ELF-1 (cell line): ENCODE measurements around the gene TUBB2B.

Experiments used
- DNase-seq: peaks from one replicate; pipeline ENCODE4 v3.0.0-alpha.2; 2016; ENCODE audit warnings: low read depth, low spot score

The TUBB2B gene

DNA sequence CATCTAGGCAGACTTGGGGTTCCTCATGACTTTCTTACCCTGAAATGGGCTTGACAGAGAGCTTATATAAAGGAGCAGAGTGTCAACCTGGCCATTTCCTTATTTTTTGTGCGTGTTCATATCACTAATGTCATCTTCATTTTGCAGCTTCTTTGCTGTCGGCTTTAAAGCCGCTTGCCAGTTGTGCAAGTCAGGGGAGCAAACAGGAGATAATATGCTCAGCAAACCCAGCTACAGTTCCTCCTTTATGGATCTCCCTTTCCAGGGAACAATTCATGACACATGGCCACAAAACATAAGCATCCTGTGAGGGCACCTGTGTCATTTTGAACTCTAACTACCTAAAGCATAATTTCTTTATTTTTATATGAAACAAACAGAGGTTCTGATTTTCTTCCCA, 6.5 kb upstream of the TUBB2B start:
- DNase-seq: no peak

DNA sequence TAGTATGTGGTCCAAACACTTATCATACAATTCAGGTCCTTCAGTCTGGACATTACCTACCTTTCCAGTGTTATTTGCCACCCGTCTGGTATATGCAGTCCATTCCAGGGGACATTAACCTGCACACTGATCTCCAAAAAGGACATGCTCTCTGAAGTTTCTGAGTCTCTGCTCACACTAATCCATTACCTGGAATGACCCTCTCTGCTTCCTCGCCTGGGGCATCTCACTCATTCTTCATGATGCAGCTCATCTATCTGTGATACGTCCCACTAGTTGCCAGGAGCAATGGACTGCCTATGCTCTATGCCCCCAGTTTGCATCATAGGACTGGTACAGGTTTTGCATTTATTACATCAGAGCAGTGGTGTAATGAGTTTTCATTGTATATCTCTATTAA, 5.9 kb upstream of the TUBB2B start:
- no peak for DNase-seq

DNA sequence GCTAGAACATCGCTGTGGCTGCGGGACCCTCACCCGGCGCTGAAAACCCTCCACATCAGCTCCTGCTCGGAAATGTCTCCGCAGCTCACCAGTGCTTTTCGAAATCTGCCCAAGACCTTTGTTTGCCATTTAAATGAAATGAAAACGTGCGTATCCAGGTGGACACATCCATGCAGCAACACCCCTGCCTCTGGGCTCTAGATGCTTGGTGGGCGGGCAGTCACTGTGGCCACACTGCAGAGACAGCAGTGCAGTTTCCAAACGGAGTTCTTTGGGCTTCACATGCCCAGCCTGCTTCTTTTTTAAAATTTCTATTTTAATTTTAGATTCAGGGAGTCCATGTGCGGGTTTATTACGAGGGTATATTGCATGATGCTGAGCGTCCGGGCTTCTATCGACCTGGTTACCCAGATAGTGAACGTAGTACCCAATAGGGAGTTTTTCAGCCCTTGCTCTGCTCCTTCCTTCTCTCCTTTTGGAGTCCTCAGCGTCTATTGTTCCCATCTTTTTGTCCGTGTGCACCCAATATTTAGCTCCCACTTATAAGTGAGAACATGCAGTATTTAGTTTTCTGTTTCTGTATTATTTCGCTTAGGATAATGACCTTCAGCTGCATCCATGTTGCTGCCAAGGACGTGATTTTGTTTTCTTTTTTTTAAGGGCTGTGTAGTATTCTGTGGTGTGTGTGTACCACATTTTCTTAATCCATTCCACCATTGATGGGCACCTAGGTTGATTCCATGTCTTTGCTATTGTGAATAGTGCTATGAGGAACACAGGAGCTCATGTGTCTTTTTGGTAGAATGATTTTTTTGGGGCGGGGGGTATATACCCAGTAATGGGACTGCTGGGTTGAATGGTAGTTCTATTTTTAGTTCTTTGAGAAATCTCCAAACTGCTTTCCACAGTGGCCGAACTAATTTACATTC, 4.8 kb upstream of the TUBB2B start:
- peak; percentile 39 for DNase-seq

DNA sequence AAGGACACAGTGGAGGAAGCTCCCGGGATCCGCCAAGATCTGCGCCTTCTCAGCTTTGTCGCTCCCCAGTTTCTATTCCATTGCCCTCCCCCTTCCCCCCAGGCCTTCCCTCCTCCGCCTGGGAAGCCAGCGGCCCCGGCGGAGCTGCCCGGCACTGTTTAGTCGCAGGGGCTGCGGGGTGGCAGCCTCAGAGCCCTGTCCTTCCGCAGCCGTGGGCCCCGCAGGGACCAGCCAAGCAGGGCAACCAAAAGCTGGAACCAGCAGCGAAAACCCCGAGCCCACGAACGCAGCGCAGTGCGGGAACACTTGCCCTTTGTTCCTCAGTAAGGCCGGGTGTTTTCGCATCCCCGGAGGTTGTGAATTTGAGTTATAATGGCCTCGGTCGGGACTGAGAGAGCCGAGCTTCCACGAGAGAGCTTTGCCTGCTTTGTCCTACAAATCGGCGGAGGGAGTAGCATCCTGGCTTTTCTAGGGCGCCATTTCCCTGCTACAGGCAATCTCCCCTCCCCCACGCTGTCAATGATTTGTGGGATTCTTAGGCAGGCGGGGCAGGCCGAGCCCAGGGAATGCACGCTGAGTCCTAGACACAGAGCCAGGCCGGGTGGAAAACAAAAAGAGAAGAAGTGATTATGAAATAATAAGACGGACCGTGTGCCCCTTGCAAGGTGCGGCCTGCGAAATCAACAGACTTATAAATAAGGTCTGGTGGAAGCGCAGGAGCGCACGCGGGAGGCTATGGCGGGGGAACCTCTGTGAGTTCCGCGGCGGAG, 4.0 kb upstream of the TUBB2B start:
- DNase-seq: peak; percentile 77

DNA sequence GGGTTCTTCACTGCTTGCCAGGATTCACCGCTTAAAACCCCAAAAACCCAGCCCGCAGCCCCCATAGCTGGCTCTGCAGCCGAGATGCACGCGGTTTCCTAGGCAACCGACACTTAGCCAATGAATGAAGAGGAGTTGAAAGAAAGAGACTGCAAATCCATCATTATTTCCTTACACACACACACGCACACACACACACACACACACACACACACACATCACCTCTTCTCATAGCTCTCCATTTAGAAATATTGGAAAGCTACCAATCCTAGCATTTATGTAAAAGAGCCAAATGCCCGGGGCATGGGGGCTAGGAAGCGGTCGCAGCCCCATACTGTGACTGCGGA, 3.4 kb upstream of the TUBB2B start:
- no peak for DNase-seq

DNA sequence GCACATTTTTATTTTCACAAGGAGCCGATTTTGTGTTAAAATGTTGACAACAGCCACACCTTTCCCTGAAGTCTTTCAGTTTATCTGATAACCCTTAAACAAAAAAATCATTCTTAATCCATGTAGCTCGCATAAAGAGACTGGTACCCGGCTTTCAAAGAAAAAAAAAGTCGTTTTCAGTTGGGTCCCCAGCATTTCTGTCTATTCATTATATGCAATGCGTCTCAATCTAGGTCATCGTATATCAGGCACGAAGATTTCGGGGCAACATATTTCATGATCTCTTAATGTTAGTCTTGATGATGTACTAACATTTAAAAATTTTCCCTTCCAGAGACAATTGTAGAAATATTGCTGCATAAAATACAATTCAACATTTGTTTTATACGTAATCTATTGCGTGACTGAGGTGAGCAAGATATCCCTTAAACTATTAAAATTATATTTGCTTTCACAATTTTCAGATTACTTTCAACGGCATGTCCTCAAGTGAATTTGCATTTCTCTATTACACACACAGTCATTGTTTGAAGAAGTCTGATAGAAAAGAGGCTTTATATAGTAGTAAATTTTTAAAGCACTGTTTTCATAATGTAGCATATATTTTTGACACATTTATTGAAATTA, 2.9 kb upstream of the TUBB2B start:
- DNase-seq: no peak

DNA sequence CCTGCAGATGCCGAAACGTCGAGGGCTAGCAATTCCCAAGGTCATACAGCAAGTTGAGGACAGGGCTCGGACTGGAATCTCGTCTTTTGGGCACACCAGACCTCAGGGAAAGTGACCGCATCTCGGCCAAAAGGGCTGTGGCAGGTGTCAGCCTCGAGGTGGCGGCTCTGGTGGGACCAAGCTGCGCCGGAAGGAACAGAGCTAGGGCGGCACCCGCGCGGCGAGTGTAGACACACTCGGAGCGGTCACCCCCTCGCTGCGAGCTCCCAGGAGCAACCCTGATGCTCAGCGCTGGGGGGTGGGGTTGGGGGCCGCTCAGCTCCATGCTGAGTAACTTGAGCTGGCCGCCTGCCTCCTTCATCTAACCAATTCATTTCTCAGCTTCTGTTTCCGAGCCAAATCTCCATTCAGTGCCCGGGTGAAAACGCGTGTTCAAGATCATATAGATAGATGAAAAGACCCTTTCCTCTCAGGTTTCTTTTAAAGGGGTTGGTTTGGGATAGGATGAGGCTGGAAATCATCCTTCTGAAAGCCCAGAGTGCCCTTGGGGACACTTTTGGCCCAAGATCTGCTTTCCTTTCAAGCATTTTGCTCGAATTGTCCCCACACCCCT, 2.2 kb upstream of the TUBB2B start:
- peak; percentile 73 for DNase-seq

DNA sequence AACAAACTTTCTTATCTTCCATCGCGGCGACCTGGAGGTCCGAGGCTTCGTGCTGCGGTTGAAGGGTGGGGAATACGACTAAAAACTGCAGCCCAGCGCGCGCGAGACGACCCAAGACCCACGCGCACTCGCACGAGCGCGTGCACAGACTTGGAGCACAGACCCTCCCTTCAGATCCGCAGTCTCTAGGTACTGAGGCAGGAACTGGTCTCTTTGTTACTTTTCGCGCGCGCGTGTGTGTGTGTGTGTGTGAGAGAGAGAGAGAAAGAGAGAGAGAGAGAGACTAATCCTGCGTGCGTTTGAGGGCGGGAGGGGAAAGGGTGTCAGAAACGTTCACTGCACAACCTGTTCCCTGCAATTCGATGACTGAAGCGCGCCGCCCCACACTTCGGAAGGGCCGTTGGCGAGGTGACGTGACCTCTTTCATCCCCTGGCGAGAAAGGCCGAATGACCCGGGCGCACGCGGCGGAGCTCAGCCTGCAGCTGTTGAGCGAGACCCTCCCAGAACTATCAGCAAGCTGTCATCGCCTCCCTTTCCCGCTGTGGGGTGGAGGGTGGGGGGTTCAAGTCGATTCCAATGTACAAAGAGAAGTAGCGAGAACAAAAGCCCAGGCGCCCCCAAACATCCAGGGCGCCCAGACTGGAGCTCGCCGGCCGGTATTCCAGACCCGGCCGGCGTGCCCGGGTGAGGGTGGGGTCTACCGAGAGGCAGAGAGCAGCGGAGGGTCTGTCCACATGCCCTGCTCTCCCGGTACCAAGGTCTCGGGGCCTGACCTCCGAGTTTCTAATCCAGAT, 1.5 kb upstream of the TUBB2B start:
- peak; percentile 71 for DNase-seq

DNA sequence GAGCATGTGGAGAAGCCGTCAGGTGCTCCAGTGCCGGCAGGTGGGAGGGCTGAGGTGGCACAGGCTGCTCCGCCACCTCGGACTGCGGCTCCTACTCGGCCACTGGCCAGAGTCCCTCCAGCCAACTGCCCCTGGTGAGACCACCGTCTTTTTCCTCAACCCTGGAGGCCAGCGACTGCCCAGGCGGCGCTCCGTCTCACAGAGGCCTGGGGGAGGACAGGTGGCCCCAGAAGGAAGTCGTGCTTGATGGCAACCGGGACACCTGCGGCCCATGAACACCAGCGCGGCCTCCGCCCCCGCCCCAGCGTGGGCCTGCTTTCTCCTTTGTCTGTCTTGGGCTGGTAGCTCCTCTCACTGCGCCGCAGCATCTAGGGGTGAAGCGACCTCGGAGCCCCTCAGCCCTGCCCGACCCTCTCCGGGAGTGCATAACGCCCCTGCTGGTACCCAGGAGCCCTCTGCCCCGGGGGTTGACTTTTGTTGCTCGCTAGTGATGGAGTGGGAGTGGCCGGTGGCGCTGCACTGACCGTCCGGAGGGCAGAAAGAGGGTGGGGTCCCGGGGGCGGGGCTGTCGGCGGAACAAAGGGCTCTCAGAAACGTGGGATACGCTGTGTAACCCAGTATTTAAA, 706 bp upstream of the TUBB2B start:
- peak; percentile 88 for DNase-seq

DNA sequence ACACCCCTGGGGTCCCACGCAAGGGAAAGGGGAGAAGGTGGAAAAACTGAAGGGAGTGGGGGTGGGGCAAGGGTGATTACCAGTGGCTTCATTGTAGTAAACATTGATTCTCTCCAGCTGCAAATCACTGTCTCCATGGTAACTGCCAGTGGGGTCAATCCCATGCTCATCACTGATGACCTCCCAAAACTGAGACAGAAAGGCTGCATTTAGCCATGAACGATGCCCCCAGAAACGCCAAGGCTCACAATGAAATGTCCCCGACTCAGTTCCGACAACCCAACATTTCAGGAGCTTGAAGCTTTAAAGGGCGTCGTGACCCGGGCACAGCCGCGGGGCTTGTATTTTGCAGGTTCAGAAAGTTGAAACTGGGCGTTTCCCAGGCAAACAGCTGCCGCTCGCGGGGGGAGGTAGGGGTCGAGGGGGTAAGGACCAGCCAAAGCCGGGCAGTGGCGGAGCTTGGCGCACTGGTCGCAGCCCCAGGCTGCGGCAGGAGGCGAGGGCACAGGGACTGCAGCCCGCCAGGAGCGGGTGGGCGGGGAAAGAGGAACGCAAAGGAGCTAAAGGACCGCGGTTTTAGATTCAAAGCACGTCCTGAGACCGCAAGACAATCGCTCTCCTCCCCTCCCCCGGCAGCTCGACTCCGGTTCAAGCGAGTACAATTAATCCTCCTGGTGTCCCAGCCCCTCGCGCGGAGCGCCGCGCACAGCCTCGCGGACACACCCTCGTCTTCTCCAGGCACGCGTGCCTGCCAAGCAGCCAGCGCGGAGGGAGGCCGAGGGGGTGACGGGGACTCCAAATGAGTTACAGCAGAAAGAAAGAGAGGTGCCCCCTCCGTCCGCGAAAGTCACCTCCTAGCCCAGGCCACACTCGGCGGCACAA, 731 bp downstream of the TUBB2B start:
- peak; percentile 73 for DNase-seq

DNA sequence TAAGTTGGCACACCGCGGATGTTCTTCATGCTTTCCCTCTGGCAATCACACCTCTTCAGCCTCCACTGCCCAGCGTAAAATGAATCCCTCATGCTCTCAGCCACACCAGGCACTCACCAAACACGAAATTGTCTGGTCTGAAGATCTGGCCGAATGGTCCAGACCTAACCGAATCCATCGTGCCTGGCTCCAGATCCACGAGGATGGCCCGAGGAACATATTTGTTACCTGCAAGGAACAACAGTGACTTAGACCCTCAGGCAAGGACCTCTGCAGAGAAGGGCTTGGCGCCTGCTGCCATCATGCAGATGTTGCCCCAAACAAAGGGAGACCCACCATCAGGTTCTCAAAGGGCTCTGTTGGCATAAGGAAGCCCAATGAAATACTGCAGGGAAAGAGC, 1.4 kb downstream of the TUBB2B start:
- peak; percentile 44 for DNase-seq

DNA sequence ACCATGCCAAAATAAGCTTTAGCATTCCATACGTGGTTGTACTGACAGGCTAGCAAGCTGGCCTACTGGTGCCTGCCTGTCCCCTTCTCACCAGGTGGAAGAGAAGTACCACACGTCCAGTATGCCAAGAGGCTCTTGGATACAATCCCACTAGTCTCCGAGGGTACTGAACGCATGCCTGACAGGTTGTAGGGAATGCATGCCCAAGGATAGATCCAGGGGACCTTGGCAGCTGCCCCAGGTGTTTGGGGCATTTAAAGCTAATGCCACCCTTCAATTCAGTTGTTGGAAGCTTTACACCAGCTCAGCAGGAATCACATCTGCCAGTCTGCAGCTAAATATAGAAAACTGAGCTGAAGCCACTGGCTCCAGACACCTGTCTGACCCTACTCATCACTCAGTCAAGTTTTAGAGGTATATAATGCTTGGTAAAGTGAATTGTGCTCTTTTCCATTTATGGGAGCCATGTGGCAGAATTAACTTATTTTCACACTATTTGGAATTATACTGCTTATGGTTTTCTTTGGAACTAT, 4.9 kb downstream of the TUBB2B start:
- no peak for DNase-seq

DNA sequence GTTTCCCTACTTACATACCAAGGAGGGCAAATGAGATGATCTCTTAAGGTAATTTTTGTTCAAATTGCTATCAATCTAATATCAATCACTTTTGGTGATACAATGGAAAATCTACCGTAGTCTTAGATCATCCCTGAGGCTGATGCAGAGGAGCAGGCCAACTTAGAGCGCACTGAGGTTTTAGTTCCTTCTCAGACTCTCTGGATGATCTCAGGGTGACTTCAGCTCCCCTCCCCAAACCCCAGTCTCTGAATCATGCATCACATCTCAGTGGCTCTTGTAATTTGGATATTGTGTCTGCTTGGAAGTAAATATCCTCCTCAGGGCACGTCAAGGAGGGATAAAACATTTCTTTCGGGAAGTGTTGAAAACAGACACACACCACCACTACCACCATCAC, 5.9 kb downstream of the TUBB2B start:
- no peak for DNase-seq

DNA sequence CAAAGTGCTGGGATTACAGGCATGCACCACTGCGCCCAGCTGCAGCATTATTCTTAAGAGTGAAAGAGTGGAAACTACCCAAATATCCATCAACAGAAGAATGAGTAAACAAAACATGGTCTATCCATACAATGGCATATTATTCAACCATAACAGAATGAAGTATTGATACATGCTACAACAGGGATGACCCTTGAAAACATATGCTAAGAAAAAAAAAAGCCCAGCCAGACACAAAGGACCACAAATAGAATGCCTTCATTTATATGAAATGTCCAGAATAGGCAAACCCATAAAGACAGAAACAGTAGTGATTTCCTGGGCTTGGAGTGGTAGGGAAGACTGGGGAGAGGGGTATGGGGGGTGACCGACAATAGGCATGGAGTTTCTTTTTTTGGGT, 7.1 kb downstream of the TUBB2B start:
- no peak for DNase-seq

DNA sequence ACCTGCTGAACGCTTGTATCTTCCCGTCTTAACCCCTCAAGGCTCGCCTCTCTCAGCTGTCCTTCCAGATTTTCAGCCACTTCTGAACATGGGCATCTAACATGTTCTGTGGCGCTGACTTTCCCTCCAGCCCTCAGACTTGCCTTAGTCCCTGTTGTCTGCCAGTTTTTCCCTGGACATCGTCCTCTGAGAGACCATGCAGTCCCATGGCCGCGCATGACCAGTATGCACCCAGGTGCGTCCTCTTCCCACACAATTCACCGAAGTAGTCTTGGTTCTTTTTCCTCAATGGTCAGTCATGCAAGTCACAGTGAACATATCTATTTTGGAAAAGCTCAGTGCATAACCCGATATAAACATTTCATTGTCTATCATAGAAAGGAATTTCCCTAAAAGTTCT, 9.2 kb downstream of the TUBB2B start:
- no peak for DNase-seq

DNA sequence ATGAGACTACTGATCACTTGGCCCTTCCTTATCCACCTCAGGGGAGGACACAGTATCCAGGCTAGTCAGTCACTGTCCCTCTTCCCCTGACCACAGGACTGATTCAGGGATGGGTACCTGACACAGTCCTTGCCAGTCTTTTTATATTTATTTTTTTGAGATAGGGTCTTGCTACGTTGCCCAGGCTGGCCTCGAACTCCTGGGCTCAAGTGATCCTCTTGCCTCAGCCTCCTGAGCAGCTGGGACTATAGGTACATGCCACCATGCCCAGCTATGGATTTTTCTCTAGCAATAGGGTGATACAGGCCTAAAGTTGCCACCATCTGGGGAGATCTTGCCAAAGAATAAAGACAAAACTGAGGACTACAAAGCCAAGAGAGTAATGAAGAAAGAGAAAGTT, 10.2 kb downstream of the TUBB2B start:
- DNase-seq: no peak

DNA sequence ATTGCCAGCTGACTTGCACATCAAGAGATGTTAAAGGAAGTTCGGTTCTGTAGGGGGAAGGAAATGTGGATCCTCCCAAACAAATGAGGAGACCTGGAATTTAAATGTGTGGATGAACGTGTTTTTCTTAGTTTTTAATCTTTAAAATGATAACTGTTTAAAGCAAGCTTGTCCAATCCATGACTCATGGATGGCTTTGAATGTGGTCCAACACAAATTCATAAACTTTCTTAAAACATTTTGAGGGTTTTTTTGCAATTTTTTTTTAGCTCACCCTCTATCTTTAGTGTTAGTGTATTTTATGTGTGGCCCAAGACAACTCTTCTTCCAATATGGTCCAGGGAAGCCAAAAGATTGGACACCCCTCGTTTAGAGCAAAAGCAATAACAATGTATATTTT, 12.6 kb downstream of the TUBB2B start:
- no peak for DNase-seq

DNA sequence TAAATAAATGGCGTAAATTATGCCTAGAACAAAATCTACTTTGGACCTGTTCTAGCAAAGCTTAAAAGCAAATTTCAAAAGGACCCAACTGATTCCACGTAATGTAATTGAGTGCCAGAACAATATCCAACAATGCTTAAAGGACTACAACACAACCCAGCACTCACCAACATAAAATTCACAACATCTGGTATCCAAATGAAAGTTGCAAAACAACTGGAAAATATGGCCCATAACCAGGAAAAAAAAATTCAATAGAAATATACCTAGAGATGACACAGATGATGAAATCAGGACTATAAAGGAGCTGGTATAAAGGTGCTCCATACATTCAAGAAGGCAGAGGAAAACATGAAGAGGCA, 14.1 kb downstream of the TUBB2B start:
- no peak for DNase-seq

DNA sequence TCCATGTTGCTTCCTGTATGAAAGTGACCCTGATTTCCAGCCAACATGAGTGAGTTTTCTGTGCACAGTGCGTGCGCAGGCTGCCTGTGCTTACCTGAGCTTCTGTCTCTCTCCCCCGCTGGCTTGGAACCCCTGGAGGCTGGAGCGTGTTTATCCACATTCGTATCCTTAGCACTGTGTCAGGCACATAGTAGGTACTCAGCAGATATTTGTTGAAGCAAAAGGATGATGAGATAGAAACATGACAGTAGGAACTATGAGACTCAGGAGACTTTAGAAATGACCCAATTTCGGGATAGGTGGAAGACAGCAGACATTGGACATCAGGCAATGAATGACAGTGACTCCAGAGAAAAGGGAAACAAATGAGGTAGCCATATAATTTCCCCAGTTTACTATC, 15.2 kb downstream of the TUBB2B start:
- no peak for DNase-seq

DNA sequence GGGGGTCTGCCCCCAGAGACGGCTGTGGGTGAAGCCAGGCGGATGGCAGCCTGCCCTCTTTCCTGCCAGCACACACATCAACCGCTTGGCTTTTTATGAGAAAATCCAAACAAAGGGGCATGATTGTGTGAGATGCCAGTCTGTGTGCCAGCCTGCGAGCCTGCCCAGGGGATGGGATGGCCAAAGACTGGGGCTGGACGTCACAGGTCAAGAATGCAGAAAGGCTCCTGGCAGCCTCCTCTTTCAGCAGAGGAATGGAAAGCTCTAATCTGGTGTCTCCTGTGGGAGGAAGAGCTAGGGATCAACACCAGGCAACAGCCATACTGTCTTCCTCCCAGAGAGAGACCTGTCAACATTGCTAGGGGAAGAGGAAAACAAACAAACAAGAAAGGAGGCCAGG, 15.8 kb downstream of the TUBB2B start:
- no peak for DNase-seq
